HepG2 (cell line): ENCODE measurements around the gene SRD5A3. TPM values are rescaled to one million over a fixed set of nuclear protein-coding genes. Genes with fewer than 3 reads are reported as not detected.

Source experiments
- ASH2L ChIP-seq: fragments of 300-600, 200-600 bp; sonication (generic); IDR thresholded peaks from 2 replicates; pipeline ENCODE4 v1.7.0; 2017; ENCODE audit warnings: low read depth, mild to moderate bottlenecking, moderate library complexity, mixed read lengths, low read length; ENCODE audit not compliant: insufficient read length
- ATM ChIP-seq: fragments of 450-650 bp; IDR thresholded peaks from 2 replicates; pipeline ENCODE4 v1.7.1; 2017; ENCODE audit warnings: mild to moderate bottlenecking, borderline replicate concordance
- CBFB ChIP-seq: sonication (generic); formaldehyde crosslinking; IDR thresholded peaks from 2 replicates; pipeline ENCODE4 v1.4.0; 2020; ENCODE audit warnings: missing genetic modification reagents
- EZH2 ChIP-seq: conservative IDR thresholded peaks from 2 replicates; pipeline ENCODE4 v1.6.1; 2012; ENCODE audit warnings: mild to moderate bottlenecking, low read depth, low read length, moderate library complexity
- FOXJ3 ChIP-seq: sonication (generic); formaldehyde crosslinking; IDR thresholded peaks from 2 replicates; pipeline ENCODE4 v1.4.0; 2020; ENCODE audit warnings: missing genetic modification reagents, mild to moderate bottlenecking, borderline replicate concordance
- HCFC1 ChIP-seq: fragments of 150-350 bp; IDR thresholded peaks from 2 replicates; pipeline ENCODE4 v1.6.1; 2014; ENCODE audit warnings: low read depth, low read length
- HNRNPH1 ChIP-seq: fragments of 200-400 bp; formaldehyde crosslinking; optimal IDR thresholded peaks from 2 replicates; pipeline ENCODE3; 2017; ENCODE audit warnings: mild to moderate bottlenecking, low read depth, low read length
- LRRFIP1 ChIP-seq: sonication (generic); formaldehyde crosslinking; conservative IDR thresholded peaks from 2 replicates; pipeline ENCODE4 v1.4.0; 2020; ENCODE audit warnings: missing genetic modification reagents
- MTF1 ChIP-seq: sonication (generic); formaldehyde crosslinking; IDR thresholded peaks from 2 replicates; pipeline ENCODE4 v1.5.0; 2020; ENCODE audit warnings: missing genetic modification reagents
- PRMT3 ChIP-seq: sonication (generic); formaldehyde crosslinking; IDR thresholded peaks from 2 replicates; pipeline ENCODE4 v1.8.1; 2022; ENCODE audit warnings: low read depth, mild to moderate bottlenecking, moderate library complexity, missing genetic modification reagents, borderline replicate concordance
- TCF7 ChIP-seq: sonication (generic); IDR thresholded peaks from 2 replicates; pipeline ENCODE4 v1.6.1; 2016; ENCODE audit warnings: antibody characterized with exemption, low read depth
- ZBTB10 ChIP-seq: sonication (generic); formaldehyde crosslinking; IDR thresholded peaks from 2 replicates; pipeline ENCODE4 v1.4.0; 2020; ENCODE audit warnings: missing genetic modification reagents, borderline replicate concordance
- ZFP36L1 ChIP-seq: sonication (generic); formaldehyde crosslinking; IDR thresholded peaks from 2 replicates; pipeline ENCODE4 v1.8.0; 2022; ENCODE audit warnings: mild to moderate bottlenecking, missing genetic modification reagents, moderate library complexity
- ZFX ChIP-seq: sonication (generic); formaldehyde crosslinking; IDR thresholded peaks from 2 replicates; pipeline ENCODE4 v1.4.0; 2020; ENCODE audit warnings: mild to moderate bottlenecking, low read depth, missing genetic modification reagents, moderate library complexity
- ZNF460 ChIP-seq: sonication (generic); formaldehyde crosslinking; IDR thresholded peaks from 2 replicates; pipeline ENCODE4 v1.5.1; 2020; ENCODE audit warnings: missing genetic modification reagents, mild to moderate bottlenecking, borderline replicate concordance
- ZNF670 ChIP-seq: sonication (generic); formaldehyde crosslinking; IDR thresholded peaks from 2 replicates; pipeline ENCODE4 v1.8.0; 2022; ENCODE audit warnings: mild to moderate bottlenecking, missing genetic modification reagents, borderline replicate concordance
- ZUFSP ChIP-seq: sonication (generic); formaldehyde crosslinking; IDR thresholded peaks from 2 replicates; pipeline ENCODE4 v1.9.0; 2021; ENCODE audit warnings: missing genetic modification reagents, mild to moderate bottlenecking, borderline replicate concordance
- polyA plus RNA-seq, 8 experiments: library from polyadenylated mRNA; depleted of rRNA in 3 of 8; stranded (reverse) in 7 of 8; unstranded in 1 of 8; fragments of >200 nt; fragmentation: Illumina TruSeq in 4 of 8; extraction: Trizol in 4 of 8; gene quantifications; 2 replicates each; pipeline versions ENCODE4 v1.2.1 to v1.2.3, GENCODE V29; 2011 to 2016; ENCODE audit warnings: low read depth in 4 of 8, missing spikeins in 1 of 8, mixed read lengths in 1 of 8; ENCODE audit not compliant: insufficient read depth in 1 of 8
- total RNA-seq, 5 experiments: library from RNA; depleted of rRNA; stranded (reverse); fragments of >200 nt; fragmentation: Illumina TruSeq; extraction: Trizol; gene quantifications; 2 replicates each; pipeline ENCODE4 v1.2.3, GENCODE V29; 2016; ENCODE audit warnings: low read depth in 1 of 5

SRD5A3 gene
- total and polyA plus RNA-seq, 2 of the 13 experiments (the other 11 are each of a cell fraction or from before 2014, with no cell fraction given), result 12.4 to 18.4 TPM

GRCh38 chr4:55395529-55396307 is 49.7 kb downstream of the SRD5A3 start, which contains the start of gene TMEM165 (continued):
- TF ChIP-seq LRRFIP1 (CRISPR knock-in tag) (no peak), EZH2 (no peak), ATM (no peak), CBFB (CRISPR knock-in tag) (0 out of 2 replicates have a peak, but pooled peaks have one; percentile 27), FOXJ3 (CRISPR knock-in tag) (no peak), ZFX (peak; percentile 91), HCFC1 (no peak), ZFP36L1 (CRISPR knock-in tag) (no peak), ZUFSP (CRISPR knock-in tag) (no peak), ZBTB10 (CRISPR knock-in tag) (0 out of 2 replicates have a peak, but pooled peaks have one; percentile 14), PRMT3 (CRISPR knock-in tag) (no peak), ZNF670 (CRISPR knock-in tag) (no peak; the same call in 1 of the 2 replicates), ZNF460 (CRISPR knock-in tag) (no peak), TCF7 (no peak), MTF1 (CRISPR knock-in tag) (no peak), HNRNPH1 (no peak), ASH2L (peak; percentile 64)
